ENCODE results near the gene CCDC97. TPM values are rescaled to one million over a fixed set of nuclear protein-coding genes. Genes with fewer than 3 reads are reported as not detected.

CCDC97 gene
- total RNA-seq, 2 donors from 2014 or later: 10.6 to 11.2 TPM

DNA sequence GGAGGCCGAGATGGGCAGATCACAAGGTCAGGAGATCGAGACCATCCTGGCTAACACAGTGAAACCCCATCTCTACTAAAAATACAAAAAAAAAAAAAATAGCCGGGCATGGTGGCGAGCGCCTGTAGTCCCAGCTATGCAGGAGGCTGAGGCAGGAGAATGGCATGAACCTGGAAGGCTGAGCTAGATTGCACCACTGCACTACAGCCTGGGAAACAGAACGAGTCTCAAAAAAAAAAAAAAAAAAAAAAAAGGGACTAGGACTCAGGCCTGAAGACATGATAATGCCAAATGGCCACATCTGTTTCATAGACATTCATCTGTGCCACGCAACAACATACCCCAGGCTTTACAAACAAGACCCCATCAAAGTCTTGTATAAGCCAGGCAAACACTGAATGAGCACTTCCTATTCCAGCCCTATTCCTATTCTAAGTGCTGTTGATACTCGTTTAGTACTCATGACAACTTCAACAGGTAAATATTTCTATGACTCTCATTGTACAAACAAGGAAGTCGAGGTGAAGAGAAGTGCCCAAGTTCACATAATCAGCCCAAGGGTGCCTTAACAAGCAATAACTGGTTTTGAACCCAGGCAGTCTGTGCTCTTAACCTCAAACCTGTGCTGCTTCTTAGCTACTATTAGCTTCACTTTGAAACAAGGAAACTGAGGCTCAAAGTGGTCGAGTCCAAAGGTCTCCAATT, 52.3 kb downstream of the CCDC97 start:
- Histone ChIP-seq H3K27me3 (no peaks in the 10 kb centered on the region), H3K36me3 (replicated peaks in 1 of 2; ENCODE audit: insufficient read depth in 1 of 2, low read depth in 2 of 2) (no peaks in the 10 kb centered on the region), H3K27ac (peak overlapping the region in 2 of 4 donors; percentile 41 to 65), H3K4me3 (no peak overlapping the region), H3K4me1 (peaks cover 30% of the 10 kb centered on the region), H3K9me3 (no peaks in the 10 kb centered on the region)
- intact Hi-C loops (cut with DNase I): no loop called here
- ATAC-seq (no peak), DNase-seq (peak in 1 of 4 donors; percentile 22)
- WGBS, 2 donors: 64 to 75% methylated on average over 7 to 10 of the region's 10 CpGs
- TF ChIP-seq, protein P1, sequence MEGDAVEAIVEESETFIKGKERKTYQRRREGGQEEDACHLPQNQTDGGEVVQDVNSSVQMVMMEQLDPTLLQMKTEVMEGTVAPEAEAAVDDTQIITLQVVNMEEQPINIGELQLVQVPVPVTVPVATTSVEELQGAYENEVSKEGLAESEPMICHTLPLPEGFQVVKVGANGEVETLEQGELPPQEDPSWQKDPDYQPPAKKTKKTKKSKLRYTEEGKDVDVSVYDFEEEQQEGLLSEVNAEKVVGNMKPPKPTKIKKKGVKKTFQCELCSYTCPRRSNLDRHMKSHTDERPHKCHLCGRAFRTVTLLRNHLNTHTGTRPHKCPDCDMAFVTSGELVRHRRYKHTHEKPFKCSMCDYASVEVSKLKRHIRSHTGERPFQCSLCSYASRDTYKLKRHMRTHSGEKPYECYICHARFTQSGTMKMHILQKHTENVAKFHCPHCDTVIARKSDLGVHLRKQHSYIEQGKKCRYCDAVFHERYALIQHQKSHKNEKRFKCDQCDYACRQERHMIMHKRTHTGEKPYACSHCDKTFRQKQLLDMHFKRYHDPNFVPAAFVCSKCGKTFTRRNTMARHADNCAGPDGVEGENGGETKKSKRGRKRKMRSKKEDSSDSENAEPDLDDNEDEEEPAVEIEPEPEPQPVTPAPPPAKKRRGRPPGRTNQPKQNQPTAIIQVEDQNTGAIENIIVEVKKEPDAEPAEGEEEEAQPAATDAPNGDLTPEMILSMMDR (IDR thresholded peaks at IDR 0.05): no peak
- TF ChIP-seq POLR2A (IDR thresholded peaks at IDR 0.05): no peak

DNA sequence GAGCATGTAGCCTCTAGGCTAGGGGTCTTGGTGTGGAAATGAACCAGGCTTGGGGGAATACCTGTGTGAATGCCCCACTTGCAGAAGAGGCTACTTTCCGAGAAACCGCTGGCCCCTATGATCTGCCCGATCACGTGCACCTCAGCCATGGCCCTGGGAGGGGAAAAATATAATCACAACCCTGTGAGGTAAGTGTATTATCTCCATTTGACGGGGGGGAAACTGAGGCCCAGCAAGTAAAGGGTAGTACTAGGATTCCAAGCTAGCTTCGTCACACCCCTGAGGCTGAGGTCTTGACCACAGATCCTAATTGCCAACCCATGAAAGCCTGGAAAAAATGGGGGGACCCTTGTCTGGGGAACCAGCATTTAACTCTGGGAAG, 53.4 kb downstream of the CCDC97 start:
- Histone ChIP-seq H3K27ac (peak overlapping the region; percentile 88 to 95 (median 95)), H3K4me3 (no peak overlapping the region), H3K27me3 (no peaks in the 10 kb centered on the region), H3K9me3 (no peaks in the 10 kb centered on the region), H3K4me1 (peaks cover 41% of the 10 kb centered on the region), H3K36me3 (replicated peaks in 1 of 2; ENCODE audit: insufficient read depth in 1 of 2, low read depth in 2 of 2) (no peaks in the 10 kb centered on the region)
- ATAC-seq: no peak
- 43% methylated on average over 5 to 6 of the region's 6 CpGs for WGBS, 2 donors
- DNase-seq: no peak
- TF ChIP-seq, protein P1 (IDR thresholded peaks at IDR 0.05): no peak
- TF ChIP-seq POLR2A (IDR thresholded peaks at IDR 0.05): no peak
- intact Hi-C loops (cut with DNase I): no loop called here

DNA sequence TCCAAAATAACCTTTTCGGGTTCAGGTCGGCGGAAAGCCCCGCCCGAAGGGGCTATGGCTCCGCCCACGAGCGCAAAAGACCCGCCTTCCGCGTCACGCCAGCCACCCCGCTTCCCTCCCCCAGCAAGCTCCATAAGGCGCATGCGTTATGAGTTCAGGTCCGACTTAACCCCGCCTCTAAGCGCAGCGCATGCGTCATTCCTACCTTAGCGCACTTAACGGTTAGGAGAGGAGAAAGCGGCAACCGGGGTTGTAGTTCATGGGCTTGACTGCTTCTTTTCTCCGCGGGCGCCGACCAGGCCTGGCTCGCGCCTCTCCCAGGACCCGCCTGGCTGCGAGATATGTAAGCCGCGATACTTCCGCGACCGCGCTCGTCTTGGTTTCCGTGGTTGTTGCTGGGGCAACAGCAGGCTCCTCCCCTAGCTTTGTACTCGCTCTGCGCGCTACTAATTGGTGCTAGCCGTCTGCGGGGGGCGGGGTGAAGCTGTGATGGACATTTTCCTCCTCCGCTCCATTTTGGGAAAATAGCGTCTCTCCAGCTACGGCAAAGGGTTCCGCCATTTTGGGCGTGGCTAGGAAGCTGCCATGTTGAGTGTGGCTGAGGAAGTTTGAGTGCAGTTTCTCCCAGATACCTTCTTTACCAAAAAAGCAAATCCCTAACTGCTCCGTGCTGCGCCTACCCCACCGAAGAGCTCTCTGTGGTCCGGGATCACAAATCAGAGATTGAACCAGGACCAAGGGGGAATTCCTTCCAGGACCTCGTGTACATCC, 54.0 kb downstream of the CCDC97 start, which contains the start of gene B9D2:
Gene B9D2, minus strand, starts transcription at position 397 of the 771 bp plus-strand sequence. CDS start 630 bp downstream, outside the sequence.
- no peaks in the 10 kb centered on the region for H3K9me3 ChIP-seq
- 0% methylated on average over 7 to 56 of the region's 56 CpGs for WGBS, 2 donors
- peak within 1 kb of the TSS; percentile 32 to 47 for H3K4me3 ChIP-seq
- no peaks in the 10 kb centered on the region for H3K27me3 ChIP-seq
- ATAC-seq (peak; percentile 93), DNase-seq (peak; percentile 99)
- intact Hi-C loops (cut with DNase I): no loop called here
- peaks cover 47% of the 10 kb centered on the region for H3K4me1 ChIP-seq
- H3K36me3 ChIP-seq (replicated peaks in 1 of 2; ENCODE audit: insufficient read depth in 1 of 2, low read depth in 2 of 2): no peaks in the 10 kb centered on the region
- peak within 1 kb of the TSS; percentile 88 to 95 (median 95) for H3K27ac ChIP-seq
- TF ChIP-seq, protein P1 (IDR thresholded peaks at IDR 0.05): peak in 2 of 7 experiments; percentile 0 to 21
- TF ChIP-seq POLR2A (IDR thresholded peaks at IDR 0.05): peak in 2 of 3 donors; percentile 82 to 90

DNA sequence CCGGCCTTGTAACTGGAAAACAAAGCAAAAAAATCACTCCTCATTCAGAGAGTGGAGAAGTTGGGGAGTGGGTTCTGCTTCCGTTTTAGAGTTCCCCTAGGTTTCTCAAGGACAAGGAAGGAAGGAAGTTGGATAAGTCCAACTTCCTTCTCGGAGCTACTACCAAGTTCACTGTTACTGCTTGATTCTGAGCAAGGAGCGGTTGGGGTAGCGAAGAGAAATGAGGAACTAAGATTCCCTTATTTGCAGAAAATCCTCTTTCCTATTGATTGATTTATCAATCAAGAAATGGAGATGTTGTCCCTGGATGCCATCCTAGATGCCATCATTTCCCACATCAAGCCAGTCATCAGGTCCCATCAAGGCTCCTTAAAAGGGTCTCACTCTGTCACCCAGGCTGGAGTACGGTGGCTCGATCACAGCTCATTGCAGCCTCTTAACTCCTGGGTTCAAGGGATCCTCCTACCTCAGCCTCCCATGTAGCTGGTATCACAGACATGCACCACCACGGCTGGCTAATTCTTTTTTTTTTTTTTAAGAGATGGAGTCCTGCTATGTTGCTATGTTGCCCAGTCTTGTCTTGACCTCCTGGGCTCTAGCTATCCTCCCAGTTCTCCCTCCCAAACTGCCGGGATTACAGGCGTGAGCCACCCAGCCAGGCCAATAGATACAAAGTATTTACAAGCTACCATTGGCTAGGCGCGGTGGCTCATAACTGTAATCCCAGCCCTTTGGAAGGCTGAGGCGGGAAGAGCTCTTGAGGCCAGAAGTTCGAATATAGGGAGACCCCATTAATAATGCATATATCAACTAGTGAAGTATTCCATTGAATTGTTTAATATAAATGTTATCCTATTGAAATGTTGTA, 54.8 kb downstream of the CCDC97 start:
- no peak for TF ChIP-seq POLR2A (IDR thresholded peaks at IDR 0.05)
- TF ChIP-seq, protein P1 (IDR thresholded peaks at IDR 0.05): no peak
- H3K4me3 ChIP-seq: peak overlapping the region; percentile 32 to 47
- H3K4me1 ChIP-seq: peaks cover 47% of the 10 kb centered on the region
- peak overlapping the region; percentile 88 to 95 (median 95) for H3K27ac ChIP-seq
- no peaks in the 10 kb centered on the region for H3K27me3 ChIP-seq
- WGBS, 2 donors: 70% methylated on average over 11 to 14 of the region's 14 CpGs
- H3K36me3 ChIP-seq (replicated peaks in 1 of 2; ENCODE audit: insufficient read depth in 1 of 2, low read depth in 2 of 2): no peaks in the 10 kb centered on the region
- DNase-seq (peak in 1 of 4 donors; percentile 16), ATAC-seq (no peak)
- intact Hi-C loops (cut with DNase I): no loop called here
- no peaks in the 10 kb centered on the region for H3K9me3 ChIP-seq
